Mesodermal cell (in vitro differentiated cells): ENCODE measurements around the gene PDE8A.

ENCODE experiments used
- H3K27ac ChIP-seq: 2 replicates; pipeline ENCODE4 v1.7.0; 2013; ENCODE audit warnings: mild to moderate bottlenecking, low read depth, low read length, moderate library complexity; ENCODE audit not compliant: severe bottlenecking
- H3K36me3 ChIP-seq: 2 replicates; pipeline ENCODE4 v1.7.1; 2013; ENCODE audit warnings: mild to moderate bottlenecking, low read length, moderate library complexity; ENCODE audit not compliant: control insufficient read depth, insufficient read depth
- H3K4me1 ChIP-seq: one replicate; pipeline ENCODE4 v1.7.1; 2013; ENCODE audit warnings: mild to moderate bottlenecking, low read length; ENCODE audit not compliant: insufficient read depth, control insufficient read depth, poor library complexity, severe bottlenecking
- H3K4me3 ChIP-seq: 2 replicates; pipeline ENCODE4 v1.7.0; 2013; ENCODE audit warnings: low read length, control low read depth, mild to moderate bottlenecking; ENCODE audit not compliant: insufficient read depth, poor library complexity, severe bottlenecking; ENCODE audit errors: extremely low read depth
- H3K9me3 ChIP-seq: 2 replicates; pipeline ENCODE4 v1.7.1; 2013; ENCODE audit warnings: mild to moderate bottlenecking, low read length, moderate library complexity; ENCODE audit not compliant: control insufficient read depth
- WGBS, 2 experiments: methylation state at CpG; one replicate each; pipeline ENCODE4 v1.1.5; 2013; ENCODE audit warnings: missing lambda C conversion rate in 2 of 2; ENCODE audit not compliant: insufficient coverage in 2 of 2; 5-methylcytosine and 5-hydroxymethylcytosine counted together

PDE8A gene

GRCh38 chr15:85059734-85060133 lies 78.1 kb downstream of the PDE8A start:
- Histone ChIP-seq H3K4me1 (no peaks in the 10 kb centered on the region), H3K4me3 (no peak overlapping the region), H3K9me3 (peaks cover 6% of the 10 kb centered on the region), H3K36me3 (no peaks in the 10 kb centered on the region), H3K27ac (no peak overlapping the region)
- WGBS, 2 experiments: 79 to 100% methylated on average over 1 to 2 of the region's 2 CpGs

GRCh38 chr15:85062560-85062959 lies 80.9 kb downstream of the PDE8A start:
- H3K36me3 ChIP-seq: peaks cover 6% of the 10 kb centered on the region
- no peaks in the 10 kb centered on the region for H3K4me1 ChIP-seq
- H3K27ac ChIP-seq: no peak overlapping the region
- peaks cover 6% of the 10 kb centered on the region for H3K9me3 ChIP-seq
- 90 to 100% methylated on average over 2 of the region's 2 CpGs for WGBS, 2 experiments
- H3K4me3 ChIP-seq: no peak overlapping the region

GRCh38 chr15:85063088-85063487 lies 81.4 kb downstream of the PDE8A start:
- H3K27ac ChIP-seq: no peak overlapping the region
- H3K36me3 ChIP-seq: peaks cover 6% of the 10 kb centered on the region
- 100% methylated on average over 1 of the region's 2 CpGs; no CpG with 5 or more reads in 1 of the 2 experiments for WGBS, 2 experiments
- H3K4me1 ChIP-seq: no peaks in the 10 kb centered on the region
- H3K9me3 ChIP-seq: peaks cover 6% of the 10 kb centered on the region
- H3K4me3 ChIP-seq: no peak overlapping the region

GRCh38 chr15:85063522-85064079 lies 81.9 kb downstream of the PDE8A start:
- peaks cover 6% of the 10 kb centered on the region for H3K36me3 ChIP-seq
- no peaks in the 10 kb centered on the region for H3K4me1 ChIP-seq
- H3K27ac ChIP-seq: no peak overlapping the region
- peaks cover 6% of the 10 kb centered on the region for H3K9me3 ChIP-seq
- WGBS, 2 experiments: no CpG with 5 or more reads among the region's 1 CpG
- H3K4me3 ChIP-seq: no peak overlapping the region

- Histone ChIP-seq H3K36me3 (peaks cover 6% of the 10 kb centered on the region), H3K4me1 (no peaks in the 10 kb centered on the region), H3K27ac (no peak overlapping the region), H3K9me3 (peaks cover 6% of the 10 kb centered on the region), H3K4me3 (no peak overlapping the region)
- 100% methylated on average over 1 of the region's 1 CpG; no CpG with 5 or more reads in 1 of the 2 experiments for WGBS, 2 experiments
Measured at GRCh38 chr15:85064710-85065109, 83.1 kb downstream of the PDE8A start.

- H3K4me1 ChIP-seq: no peaks in the 10 kb centered on the region
- H3K27ac ChIP-seq: no peak overlapping the region
- 82 to 92% methylated on average over 2 of the region's 2 CpGs for WGBS, 2 experiments
- H3K4me3 ChIP-seq: no peak overlapping the region
- H3K36me3 ChIP-seq: peaks cover 6% of the 10 kb centered on the region
- H3K9me3 ChIP-seq: no peaks in the 10 kb centered on the region
Measured at GRCh38 chr15:85071061-85071460, 89.4 kb downstream of the PDE8A start.

GRCh38 chr15:85071504-85071903 lies 89.8 kb downstream of the PDE8A start:
- Histone ChIP-seq H3K4me3 (no peak overlapping the region), H3K4me1 (no peaks in the 10 kb centered on the region), H3K27ac (no peak overlapping the region), H3K36me3 (peaks cover 6% of the 10 kb centered on the region), H3K9me3 (no peaks in the 10 kb centered on the region)
- 86 to 97% methylated on average over 3 to 4 of the region's 4 CpGs for WGBS, 2 experiments

- H3K4me3 ChIP-seq: no peak overlapping the region
- H3K4me1 ChIP-seq: no peaks in the 10 kb centered on the region
- H3K9me3 ChIP-seq: no peaks in the 10 kb centered on the region
- 94 to 97% methylated on average over 3 of the region's 4 CpGs for WGBS, 2 experiments
- H3K36me3 ChIP-seq: no peaks in the 10 kb centered on the region
- no peak overlapping the region for H3K27ac ChIP-seq
Measured at GRCh38 chr15:85072917-85073316, 91.3 kb downstream of the PDE8A start.

GRCh38 chr15:85073556-85074194 lies 92.0 kb downstream of the PDE8A start:
- Histone ChIP-seq H3K4me1 (no peaks in the 10 kb centered on the region), H3K4me3 (no peak overlapping the region), H3K9me3 (no peaks in the 10 kb centered on the region), H3K36me3 (no peaks in the 10 kb centered on the region), H3K27ac (no peak overlapping the region)
- 82 to 100% methylated on average over 2 of the region's 3 CpGs for WGBS, 2 experiments

- no peaks in the 10 kb centered on the region for H3K9me3 ChIP-seq
- 40 to 100% methylated on average over 1 of the region's 2 CpGs for WGBS, 2 experiments
- H3K27ac ChIP-seq: no peak overlapping the region
- peaks cover 19% of the 10 kb centered on the region for H3K36me3 ChIP-seq
- no peak overlapping the region for H3K4me3 ChIP-seq
- H3K4me1 ChIP-seq: no peaks in the 10 kb centered on the region
Measured at GRCh38 chr15:85086855-85087254, 105.2 kb downstream of the PDE8A start.

GRCh38 chr15:85088300-85088699 lies 106.6 kb downstream of the PDE8A start:
- WGBS, 2 experiments: 100% methylated on average over 1 of the region's 5 CpGs
- no peak overlapping the region for H3K4me3 ChIP-seq
- no peak overlapping the region for H3K27ac ChIP-seq
- no peaks in the 10 kb centered on the region for H3K4me1 ChIP-seq
- H3K36me3 ChIP-seq: peaks cover 25% of the 10 kb centered on the region
- no peaks in the 10 kb centered on the region for H3K9me3 ChIP-seq
